HFFc6 (cell line): ENCODE data around the gene PER3. TPM values are rescaled to one million over a fixed set of nuclear protein-coding genes. Genes with fewer than 3 reads are reported as not detected.

Experiments used
- DNase-seq: peaks from one replicate; pipeline ENCODE4 v3.0.0-alpha.2; 2018
- H3K27ac Mint-ChIP-seq: 2 replicates; pipeline ENCODE4 v1.8.0; 2020; ENCODE audit warnings: mild to moderate bottlenecking, mixed read lengths
- H3K27me3 Mint-ChIP-seq: 2 replicates; pipeline ENCODE4 v1.8.0; 2021; ENCODE audit warnings: mild to moderate bottlenecking, moderate library complexity, mixed read lengths; ENCODE audit not compliant: insufficient read depth
- H3K36me3 Mint-ChIP-seq: 2 replicates; pipeline ENCODE4 v1.8.0; 2021; ENCODE audit warnings: low read depth, mixed read lengths
- H3K4me1 Mint-ChIP-seq: 2 replicates; pipeline ENCODE4 v1.8.0; 2020; ENCODE audit warnings: low read depth, mixed read lengths
- H3K4me3 Mint-ChIP-seq: 2 replicates; pipeline ENCODE4 v1.8.0; 2020; ENCODE audit warnings: mild to moderate bottlenecking, moderate library complexity, mixed read lengths
- H3K9me3 Mint-ChIP-seq: 2 replicates; pipeline ENCODE4 v1.8.0; 2020; ENCODE audit warnings: mild to moderate bottlenecking, mixed read lengths
- CTCF ChIP-seq: fragments of 200-600 bp; sonication (generic); IDR thresholded peaks from 2 replicates; pipeline ENCODE4 v1.5.0; 2021; ENCODE audit warnings: antibody characterized with exemption, mild to moderate bottlenecking
- total RNA-seq, 6 experiments: library from RNA; stranded (reverse); fragmentation: NEBNext Ultra II Directional; extraction: Animal tissue kit (Norgen Biotek cat#: 25700); gene quantifications; 2 replicates in 1 of 6; 3 replicates in 5 of 6; pipeline ENCODE4 v1.2.3, GENCODE V29; 2021

Gene PER3
- total RNA-seq, 6 experiments from 2014 or later: 5.7 to 8.1 (median 7.7) TPM

GRCh38 chr1:7778133-7778628 is 5.9 kb upstream of the PER3 start:
- Mint-ChIP-seq H3K27me3 (peaks cover 3% of the 10 kb centered on the region), H3K4me1 (peaks cover 22% of the 10 kb centered on the region), H3K27ac (no peak overlapping the region), H3K4me3 (no peak overlapping the region), H3K9me3 (no peaks in the 10 kb centered on the region), H3K36me3 (peaks cover 24% of the 10 kb centered on the region)
- TF ChIP-seq CTCF: no peak
- no peak for DNase-seq

- no peak for TF ChIP-seq CTCF
- Mint-ChIP-seq H3K9me3 (no peaks in the 10 kb centered on the region), H3K27ac (no peak overlapping the region), H3K36me3 (peaks cover 19% of the 10 kb centered on the region), H3K27me3 (peaks cover 3% of the 10 kb centered on the region), H3K4me1 (peaks cover 9% of the 10 kb centered on the region), H3K4me3 (no peak overlapping the region)
- no peak for DNase-seq
Observed at GRCh38 chr1:7780976-7781375, 3.1 kb upstream of the PER3 start.

GRCh38 chr1:7781501-7781900 is 2.6 kb upstream of the PER3 start:
- no peak for TF ChIP-seq CTCF
- peaks cover 9% of the 10 kb centered on the region for H3K4me1 Mint-ChIP-seq
- peaks cover 23% of the 10 kb centered on the region for H3K36me3 Mint-ChIP-seq
- DNase-seq: no peak
- no peaks in the 10 kb centered on the region for H3K9me3 Mint-ChIP-seq
- no peak overlapping the region for H3K4me3 Mint-ChIP-seq
- H3K27ac Mint-ChIP-seq: no peak overlapping the region
- peaks cover 3% of the 10 kb centered on the region for H3K27me3 Mint-ChIP-seq

- H3K4me3 Mint-ChIP-seq: no peak overlapping the region
- H3K27ac Mint-ChIP-seq: no peak overlapping the region
- peaks cover 3% of the 10 kb centered on the region for H3K27me3 Mint-ChIP-seq
- H3K4me1 Mint-ChIP-seq: peaks cover 9% of the 10 kb centered on the region
- no peak for TF ChIP-seq CTCF
- H3K9me3 Mint-ChIP-seq: no peaks in the 10 kb centered on the region
- no peak for DNase-seq
- peaks cover 23% of the 10 kb centered on the region for H3K36me3 Mint-ChIP-seq
Observed at GRCh38 chr1:7781923-7782495, 2.1 kb upstream of the PER3 start.

- Mint-ChIP-seq H3K4me3 (peak overlapping the region; percentile 88), H3K4me1 (peaks cover 9% of the 10 kb centered on the region), H3K27me3 (peaks cover 3% of the 10 kb centered on the region), H3K9me3 (no peaks in the 10 kb centered on the region), H3K27ac (peak overlapping the region; percentile 82), H3K36me3 (peaks cover 23% of the 10 kb centered on the region)
- TF ChIP-seq CTCF: no peak
- DNase-seq: peak; percentile 30
Observed at GRCh38 chr1:7783178-7783711, 846 bp upstream of the PER3 start.
